ENCODE data around the gene SNRPA1. TPM values are rescaled to one million over a fixed set of nuclear protein-coding genes. Genes with fewer than 3 reads are reported as not detected.

SNRPA1 gene
- total RNA-seq (ENCODE audit: low replicate concordance) = 64.6 and 98.0 TPM in 2 replicates

DNA sequence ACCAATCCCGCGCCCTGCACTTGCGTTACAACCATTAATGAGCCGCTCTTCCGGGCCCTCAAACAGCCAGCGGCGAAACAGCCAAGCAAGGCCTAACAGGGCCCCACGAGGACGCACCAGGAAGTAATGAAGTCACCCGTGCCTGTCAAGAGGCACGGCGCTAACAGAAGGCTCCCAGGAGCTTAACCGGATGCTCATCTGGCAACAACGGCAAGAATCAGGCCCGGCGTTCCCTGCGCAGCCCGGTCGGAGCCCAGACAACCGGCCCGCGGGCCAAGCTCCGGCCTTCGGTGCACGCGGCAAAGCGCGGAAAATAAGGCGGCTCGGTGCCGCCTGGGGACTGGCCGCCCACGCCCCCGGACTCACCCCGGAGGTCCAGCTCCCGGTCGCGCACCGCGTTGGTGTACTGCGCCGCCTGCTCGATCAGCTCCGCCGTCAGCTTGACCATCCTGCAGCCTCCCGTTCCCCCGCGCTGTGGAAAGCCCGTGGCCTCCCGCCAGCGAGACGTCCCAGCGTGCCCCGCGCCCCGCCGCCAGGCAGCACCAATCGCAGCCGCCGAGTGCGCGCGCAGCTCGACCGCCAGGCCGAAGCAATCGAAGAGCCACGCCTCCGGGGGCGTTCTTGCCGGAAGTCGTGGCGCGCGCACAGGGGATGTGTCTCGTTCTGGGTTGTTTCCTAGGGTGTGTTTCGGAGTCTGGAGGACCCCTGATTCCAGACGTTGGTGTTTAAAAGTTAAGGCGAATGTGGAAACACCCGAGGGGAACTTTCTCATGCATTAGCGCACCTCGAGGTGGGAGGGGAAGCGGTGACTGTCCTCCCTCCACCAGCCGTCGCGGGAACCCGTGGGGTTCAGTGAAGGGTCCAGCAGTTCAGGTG, at the start of gene SNRPA1:
Gene SNRPA1, minus strand, starts transcription at position 518 of the 876 bp plus-strand sequence. Its CDS starts 70 bp downstream, at position 448.
- Histone ChIP-seq H3K9me3 (ENCODE audit: low read depth) (no peaks in the 10 kb centered on the region), H4K20me1 (ENCODE audit: low read depth) (peaks cover 41% of the 10 kb centered on the region), H3K4me3 (peak within 1 kb of the TSS; percentile 94), H3K27ac (peak within 1 kb of the TSS; percentile 81), H3K27me3 (no peaks in the 10 kb centered on the region), H3K79me2 (ENCODE audit: low read depth) (peaks cover 58% of the 10 kb centered on the region), H3K9ac (peak within 1 kb of the TSS; percentile 87), H2AFZ (replicated peaks) (peak within 1 kb of the TSS; percentile 78), H3K4me1 (peaks cover 7% of the 10 kb centered on the region), H3K4me2 (peak within 1 kb of the TSS; percentile 83), H3K36me3 (no peaks in the 10 kb centered on the region), H3F3A (ENCODE audit: low read depth) (peaks cover 10% of the 10 kb centered on the region)
- DNase-seq (ENCODE audit: low spot score) = peak; percentile 98
- Mint-ChIP-seq H3K27me3 (ENCODE audit: insufficient read depth, low read depth) (no peaks in the 10 kb centered on the region), H3K27ac (peak within 1 kb of the TSS; percentile 93), H3K4me3 (peak within 1 kb of the TSS; percentile 100), H3K36me3 (no peaks in the 10 kb centered on the region), H3K9me3 (no peaks in the 10 kb centered on the region), H3K4me1 (peaks cover 22% of the 10 kb centered on the region)
- TF ChIP-seq, protein P1, sequence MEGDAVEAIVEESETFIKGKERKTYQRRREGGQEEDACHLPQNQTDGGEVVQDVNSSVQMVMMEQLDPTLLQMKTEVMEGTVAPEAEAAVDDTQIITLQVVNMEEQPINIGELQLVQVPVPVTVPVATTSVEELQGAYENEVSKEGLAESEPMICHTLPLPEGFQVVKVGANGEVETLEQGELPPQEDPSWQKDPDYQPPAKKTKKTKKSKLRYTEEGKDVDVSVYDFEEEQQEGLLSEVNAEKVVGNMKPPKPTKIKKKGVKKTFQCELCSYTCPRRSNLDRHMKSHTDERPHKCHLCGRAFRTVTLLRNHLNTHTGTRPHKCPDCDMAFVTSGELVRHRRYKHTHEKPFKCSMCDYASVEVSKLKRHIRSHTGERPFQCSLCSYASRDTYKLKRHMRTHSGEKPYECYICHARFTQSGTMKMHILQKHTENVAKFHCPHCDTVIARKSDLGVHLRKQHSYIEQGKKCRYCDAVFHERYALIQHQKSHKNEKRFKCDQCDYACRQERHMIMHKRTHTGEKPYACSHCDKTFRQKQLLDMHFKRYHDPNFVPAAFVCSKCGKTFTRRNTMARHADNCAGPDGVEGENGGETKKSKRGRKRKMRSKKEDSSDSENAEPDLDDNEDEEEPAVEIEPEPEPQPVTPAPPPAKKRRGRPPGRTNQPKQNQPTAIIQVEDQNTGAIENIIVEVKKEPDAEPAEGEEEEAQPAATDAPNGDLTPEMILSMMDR (IDR thresholded peaks at IDR 0.05) = no peak
- TF ChIP-seq EZH2phosphoT487 (IDR thresholded peaks at IDR 0.05) = no peak
- TF ChIP-seq EZH2 (IDR thresholded peaks at IDR 0.05) = peak; percentile 12

GRCh38 chr15:101342056-101342455, 47.0 kb upstream of the SNRPA1 start:
- TF ChIP-seq EZH2phosphoT487 (IDR thresholded peaks at IDR 0.05) (no peak), EZH2 (IDR thresholded peaks at IDR 0.05) (no peak)
- TF ChIP-seq, protein P1 (IDR thresholded peaks at IDR 0.05) = no peak
- H3F3A ChIP-seq (ENCODE audit: low read depth) = no peaks in the 10 kb centered on the region
- no peak for DNase-seq (ENCODE audit: low spot score)
- H3K36me3 Mint-ChIP-seq = no peaks in the 10 kb centered on the region
- no peaks in the 10 kb centered on the region for H3K9me3 Mint-ChIP-seq
- no peak overlapping the region for H3K4me2 ChIP-seq
- H3K9ac ChIP-seq = no peak overlapping the region
- H4K20me1 ChIP-seq (ENCODE audit: low read depth) = no peaks in the 10 kb centered on the region
- H3K27ac ChIP-seq = no peak overlapping the region
- no peak overlapping the region for H2AFZ ChIP-seq (replicated peaks)
- no peaks in the 10 kb centered on the region for H3K27me3 ChIP-seq
- no peaks in the 10 kb centered on the region for H3K79me2 ChIP-seq (ENCODE audit: low read depth)
- no peaks in the 10 kb centered on the region for H3K36me3 ChIP-seq
- no peak overlapping the region for H3K4me3 ChIP-seq
- H3K4me1 Mint-ChIP-seq = no peaks in the 10 kb centered on the region
- no peaks in the 10 kb centered on the region for H3K9me3 ChIP-seq (ENCODE audit: low read depth)
- no peak overlapping the region for H3K4me3 Mint-ChIP-seq
- no peak overlapping the region for H3K27ac Mint-ChIP-seq
- peaks cover 8% of the 10 kb centered on the region for H3K4me1 ChIP-seq
- H3K27me3 Mint-ChIP-seq (ENCODE audit: insufficient read depth, low read depth) = no peaks in the 10 kb centered on the region

- Histone ChIP-seq H3K4me1 (peaks cover 8% of the 10 kb centered on the region), H3K4me2 (no peak overlapping the region), H3K9ac (no peak overlapping the region), H3K36me3 (no peaks in the 10 kb centered on the region), H3K9me3 (ENCODE audit: low read depth) (no peaks in the 10 kb centered on the region), H4K20me1 (ENCODE audit: low read depth) (no peaks in the 10 kb centered on the region), H3K4me3 (no peak overlapping the region), H3F3A (ENCODE audit: low read depth) (no peaks in the 10 kb centered on the region), H3K79me2 (ENCODE audit: low read depth) (no peaks in the 10 kb centered on the region), H3K27me3 (no peaks in the 10 kb centered on the region), H2AFZ (replicated peaks) (no peak overlapping the region), H3K27ac (no peak overlapping the region)
- H3K27me3 Mint-ChIP-seq (ENCODE audit: insufficient read depth, low read depth) = no peaks in the 10 kb centered on the region
- H3K4me1 Mint-ChIP-seq = no peaks in the 10 kb centered on the region
- peak; percentile 36 for DNase-seq (ENCODE audit: low spot score)
- H3K9me3 Mint-ChIP-seq = peaks cover 10% of the 10 kb centered on the region
- no peaks in the 10 kb centered on the region for H3K36me3 Mint-ChIP-seq
- TF ChIP-seq EZH2 (IDR thresholded peaks at IDR 0.05) = no peak
- TF ChIP-seq, protein P1 (IDR thresholded peaks at IDR 0.05) = no peak
- TF ChIP-seq EZH2phosphoT487 (IDR thresholded peaks at IDR 0.05) = no peak
- H3K4me3 Mint-ChIP-seq = no peak overlapping the region
- H3K27ac Mint-ChIP-seq = no peak overlapping the region
These were observed 43.5 kb upstream of the SNRPA1 start for GRCh38 chr15:101338502-101339057.
